ENCODE measurements around the gene DEFB108B. TPM values are rescaled to one million over a fixed set of nuclear protein-coding genes. Genes with fewer than 3 reads are reported as not detected.
"Not testable (repeated sequence)": the region's sequence is repeated elsewhere in the genome, so short reads cannot be mapped to it uniquely, and the experiment has no call there.

The DEFB108B gene
- total RNA-seq, result not detected
- polyA plus RNA-seq, result not detected
- long read RNA-seq, donor 1, result 0 reads
- long read RNA-seq, donor 2, result 0 reads
- long read RNA-seq, donor 3, result 0 reads
- long read RNA-seq, donor 4, result 0 reads

GRCh38 chr11:71832811-71833210 lies at the start of gene DEFB108B:
Gene DEFB108B, plus strand, starts transcription at chr11:71833200. Its CDS starts 0 bp downstream, at chr11:71833200.
- H3K4me1 ChIP-seq (ENCODE audit: control insufficient read depth, insufficient read depth, low read length); DNase-seq; H3K9me3 ChIP-seq (ENCODE audit: control insufficient read depth, low read length); H3K4me3 ChIP-seq (ENCODE audit: low read length); intact Hi-C loops (cut with DNase I); H3K27me3 ChIP-seq (ENCODE audit: control insufficient read depth, insufficient read depth); ATAC-seq; H3K27ac ChIP-seq (ENCODE audit: low read length): not testable (repeated sequence)
- WGBS, result 0% methylated on average over 1 of the region's 1 CpG

GRCh38 chr11:71786114-71786847 lies 46.7 kb upstream of the DEFB108B start:
- Histone ChIP-seq H3K27ac (ENCODE audit: low read length) (peak overlapping the region; percentile 18), H3K4me3 (ENCODE audit: low read length) (peak overlapping the region; percentile 52)
- H3K4me1 ChIP-seq (ENCODE audit: control insufficient read depth, insufficient read depth, low read length); H3K27me3 ChIP-seq (ENCODE audit: control insufficient read depth, insufficient read depth); DNase-seq; intact Hi-C loops (cut with DNase I); H3K9me3 ChIP-seq (ENCODE audit: control insufficient read depth, low read length): not testable (repeated sequence)
- peak in 1 of 2 donors; percentile 64 for ATAC-seq
- 4% methylated on average over 40 of the region's 40 CpGs for WGBS

GRCh38 chr11:71786848-71787097 lies 46.2 kb upstream of the DEFB108B start:
- peak overlapping the region; percentile 19 for H3K27ac ChIP-seq (ENCODE audit: low read length)
- not testable (repeated sequence) for H3K27me3 ChIP-seq (ENCODE audit: control insufficient read depth, insufficient read depth)
- ATAC-seq, result peak; percentile 100

GRCh38 chr11:71787098-71787823 lies 45.7 kb upstream of the DEFB108B start:
- Histone ChIP-seq H3K4me1 (ENCODE audit: control insufficient read depth, insufficient read depth, low read length) (no peaks in the 10 kb centered on the region), H3K9me3 (ENCODE audit: control insufficient read depth, low read length) (no peaks in the 10 kb centered on the region), H3K27me3 (ENCODE audit: control insufficient read depth, insufficient read depth) (no peaks in the 10 kb centered on the region), H3K4me3 (ENCODE audit: low read length) (peak overlapping the region; percentile 54), H3K27ac (ENCODE audit: low read length) (peak overlapping the region; percentile 56)
- DNase-seq (peak; percentile 97 to 99 (median 98)), ATAC-seq (peak; percentile 100)
- WGBS, result 1% methylated on average over 60 of the region's 62 CpGs
- intact Hi-C loops (cut with DNase I), result no loop called here

More at GRCh38 chr11:71786848-71787097, 46.2 kb upstream of the DEFB108B start:
- intact Hi-C loops (cut with DNase I); H3K4me1 ChIP-seq (ENCODE audit: control insufficient read depth, insufficient read depth, low read length); H3K9me3 ChIP-seq (ENCODE audit: control insufficient read depth, low read length): not testable (repeated sequence)
- WGBS, result under 1% methylated on average over 22 of the region's 22 CpGs
- peak overlapping the region; percentile 54 for H3K4me3 ChIP-seq (ENCODE audit: low read length)
- DNase-seq, result peak; percentile 100

GRCh38 chr11:71787824-71788454 lies 45.1 kb upstream of the DEFB108B start:
- Histone ChIP-seq H3K27ac (ENCODE audit: low read length) (peak overlapping the region; percentile 56), H3K4me3 (ENCODE audit: low read length) (peak overlapping the region; percentile 54)
- H3K27me3 ChIP-seq (ENCODE audit: control insufficient read depth, insufficient read depth); ATAC-seq; H3K9me3 ChIP-seq (ENCODE audit: control insufficient read depth, low read length); intact Hi-C loops (cut with DNase I); H3K4me1 ChIP-seq (ENCODE audit: control insufficient read depth, insufficient read depth, low read length): not testable (repeated sequence)
- DNase-seq, result peak in 1 of 3 donors; percentile 52
- WGBS, result 2% methylated on average over 19 of the region's 19 CpGs

GRCh38 chr11:71789444-71790196 lies 43.4 kb upstream of the DEFB108B start:
- H3K4me3 ChIP-seq (ENCODE audit: low read length); H3K4me1 ChIP-seq (ENCODE audit: control insufficient read depth, insufficient read depth, low read length); H3K27ac ChIP-seq (ENCODE audit: low read length); DNase-seq; H3K9me3 ChIP-seq (ENCODE audit: control insufficient read depth, low read length); intact Hi-C loops (cut with DNase I); ATAC-seq; H3K27me3 ChIP-seq (ENCODE audit: control insufficient read depth, insufficient read depth): not testable (repeated sequence)
- WGBS, result 82% methylated on average over 8 of the region's 8 CpGs

- WGBS, result 59% methylated on average over 7 of the region's 7 CpGs
- H3K4me3 ChIP-seq (ENCODE audit: low read length); DNase-seq; intact Hi-C loops (cut with DNase I); H3K27me3 ChIP-seq (ENCODE audit: control insufficient read depth, insufficient read depth); H3K27ac ChIP-seq (ENCODE audit: low read length); H3K4me1 ChIP-seq (ENCODE audit: control insufficient read depth, insufficient read depth, low read length); ATAC-seq; H3K9me3 ChIP-seq (ENCODE audit: control insufficient read depth, low read length): not testable (repeated sequence)
These were observed 41.9 kb upstream of the DEFB108B start for GRCh38 chr11:71791111-71791510.

- ATAC-seq; H3K27ac ChIP-seq (ENCODE audit: low read length); H3K4me1 ChIP-seq (ENCODE audit: control insufficient read depth, insufficient read depth, low read length); H3K9me3 ChIP-seq (ENCODE audit: control insufficient read depth, low read length); H3K4me3 ChIP-seq (ENCODE audit: low read length); H3K27me3 ChIP-seq (ENCODE audit: control insufficient read depth, insufficient read depth); intact Hi-C loops (cut with DNase I): not testable (repeated sequence)
- DNase-seq, result peak; percentile 46 to 72 (median 66)
- WGBS, result 57% methylated on average over 6 of the region's 6 CpGs
These were observed 40.3 kb upstream of the DEFB108B start for GRCh38 chr11:71792621-71793235.

GRCh38 chr11:71794386-71795040 lies 38.5 kb upstream of the DEFB108B start:
- H3K9me3 ChIP-seq (ENCODE audit: control insufficient read depth, low read length); H3K4me1 ChIP-seq (ENCODE audit: control insufficient read depth, insufficient read depth, low read length); H3K27ac ChIP-seq (ENCODE audit: low read length); ATAC-seq; H3K27me3 ChIP-seq (ENCODE audit: control insufficient read depth, insufficient read depth); intact Hi-C loops (cut with DNase I); H3K4me3 ChIP-seq (ENCODE audit: low read length); DNase-seq: not testable (repeated sequence)
- 75% methylated on average over 13 of the region's 13 CpGs for WGBS

- H3K9me3 ChIP-seq (ENCODE audit: control insufficient read depth, low read length); DNase-seq; ATAC-seq; H3K27me3 ChIP-seq (ENCODE audit: control insufficient read depth, insufficient read depth); H3K4me1 ChIP-seq (ENCODE audit: control insufficient read depth, insufficient read depth, low read length); intact Hi-C loops (cut with DNase I); H3K4me3 ChIP-seq (ENCODE audit: low read length); H3K27ac ChIP-seq (ENCODE audit: low read length): not testable (repeated sequence)
- 88% methylated on average over 5 of the region's 5 CpGs for WGBS
These were observed 37.8 kb upstream of the DEFB108B start for GRCh38 chr11:71795236-71795635.
